Measurements from ENCODE around the gene GABRB3. TPM values are rescaled to one million over a fixed set of nuclear protein-coding genes. Genes with fewer than 3 reads are reported as not detected.

Gene GABRB3
- total and polyA plus RNA-seq, 5 donors from 2014 or later = 0.05 to 0.91 TPM; not detected in 3

GRCh38 chr15:26716069-26716468 lies 56.8 kb downstream of the GABRB3 start:
- DNase-seq = no peak
- H3K4me3 Mint-ChIP-seq = no peak overlapping the region
- Histone ChIP-seq H3K9me3 (ENCODE audit: control insufficient read depth in 2 of 2, low read length in 2 of 2) (no peaks in the 10 kb centered on the region), H3K4me1 (ENCODE audit: control insufficient read depth, insufficient read depth, low read length, poor library complexity, severe bottlenecking) (no peaks in the 10 kb centered on the region), H3K27ac (ENCODE audit: insufficient read depth, low read length, poor library complexity, severe bottlenecking) (no peak overlapping the region), H3K4me3 (ENCODE audit: low read depth, low read length) (no peak overlapping the region), H3K27me3 (ENCODE audit: control insufficient read depth, insufficient read depth, low read length) (no peaks in the 10 kb centered on the region), H3K36me3 (ENCODE audit: control insufficient read depth, insufficient read depth, low read length) (no peaks in the 10 kb centered on the region)
- H3K36me3 Mint-ChIP-seq = no peaks in the 10 kb centered on the region
- no peaks in the 10 kb centered on the region for H3K4me1 Mint-ChIP-seq
- H3K27me3 Mint-ChIP-seq = no peaks in the 10 kb centered on the region
- H3K27ac Mint-ChIP-seq = no peak overlapping the region
- H3K9me3 Mint-ChIP-seq = peaks cover 3 to 46% (median 10%) of the 10 kb centered on the region in 7 donors
- ATAC-seq (ENCODE audit: low read depth in 2 of 2) = no peak

- Histone ChIP-seq H3K4me1 (ENCODE audit: control insufficient read depth, insufficient read depth, low read length, poor library complexity, severe bottlenecking) (no peaks in the 10 kb centered on the region), H3K27me3 (ENCODE audit: control insufficient read depth, insufficient read depth, low read length) (no peaks in the 10 kb centered on the region), H3K27ac (ENCODE audit: insufficient read depth, low read length, poor library complexity, severe bottlenecking) (no peak overlapping the region), H3K36me3 (ENCODE audit: control insufficient read depth, insufficient read depth, low read length) (no peaks in the 10 kb centered on the region), H3K4me3 (ENCODE audit: low read depth, low read length) (no peak overlapping the region), H3K9me3 (ENCODE audit: control insufficient read depth in 2 of 2, low read length in 2 of 2) (no peaks in the 10 kb centered on the region)
- H3K27me3 Mint-ChIP-seq = no peaks in the 10 kb centered on the region
- no peaks in the 10 kb centered on the region for H3K4me1 Mint-ChIP-seq
- ATAC-seq (ENCODE audit: low read depth in 2 of 2) (no peak), DNase-seq (no peak)
- no peak overlapping the region for H3K4me3 Mint-ChIP-seq
- peaks cover 3 to 42% (median 13%) of the 10 kb centered on the region in 7 donors for H3K9me3 Mint-ChIP-seq
- H3K36me3 Mint-ChIP-seq = no peaks in the 10 kb centered on the region
- H3K27ac Mint-ChIP-seq = no peak overlapping the region
These were observed 59.4 kb downstream of the GABRB3 start for GRCh38 chr15:26713498-26713897.

GRCh38 chr15:26712335-26712734 lies 60.5 kb downstream of the GABRB3 start:
- Histone ChIP-seq H3K4me1 (ENCODE audit: control insufficient read depth, insufficient read depth, low read length, poor library complexity, severe bottlenecking) (no peaks in the 10 kb centered on the region), H3K27ac (ENCODE audit: insufficient read depth, low read length, poor library complexity, severe bottlenecking) (no peak overlapping the region), H3K27me3 (ENCODE audit: control insufficient read depth, insufficient read depth, low read length) (no peaks in the 10 kb centered on the region), H3K36me3 (ENCODE audit: control insufficient read depth, insufficient read depth, low read length) (no peaks in the 10 kb centered on the region), H3K4me3 (ENCODE audit: low read depth, low read length) (no peak overlapping the region), H3K9me3 (ENCODE audit: control insufficient read depth in 2 of 2, low read length in 2 of 2) (no peaks in the 10 kb centered on the region)
- Mint-ChIP-seq H3K4me3 (no peak overlapping the region), H3K36me3 (no peaks in the 10 kb centered on the region), H3K9me3 (peaks cover 3 to 41% (median 15%) of the 10 kb centered on the region in 7 donors), H3K27me3 (no peaks in the 10 kb centered on the region), H3K4me1 (no peaks in the 10 kb centered on the region), H3K27ac (no peak overlapping the region)
- no peak for DNase-seq
- ATAC-seq (ENCODE audit: low read depth in 2 of 2) = no peak

GRCh38 chr15:26711445-26711844 lies 61.4 kb downstream of the GABRB3 start:
- Histone ChIP-seq H3K27ac (ENCODE audit: insufficient read depth, low read length, poor library complexity, severe bottlenecking) (no peak overlapping the region), H3K4me3 (ENCODE audit: low read depth, low read length) (no peak overlapping the region), H3K4me1 (ENCODE audit: control insufficient read depth, insufficient read depth, low read length, poor library complexity, severe bottlenecking) (no peaks in the 10 kb centered on the region), H3K9me3 (ENCODE audit: control insufficient read depth in 2 of 2, low read length in 2 of 2) (no peaks in the 10 kb centered on the region), H3K27me3 (ENCODE audit: control insufficient read depth, insufficient read depth, low read length) (no peaks in the 10 kb centered on the region), H3K36me3 (ENCODE audit: control insufficient read depth, insufficient read depth, low read length) (no peaks in the 10 kb centered on the region)
- no peak overlapping the region for H3K27ac Mint-ChIP-seq
- peaks cover 3 to 36% (median 13%) of the 10 kb centered on the region in 7 donors for H3K9me3 Mint-ChIP-seq
- no peaks in the 10 kb centered on the region for H3K4me1 Mint-ChIP-seq
- no peak overlapping the region for H3K4me3 Mint-ChIP-seq
- DNase-seq = no peak
- no peaks in the 10 kb centered on the region for H3K36me3 Mint-ChIP-seq
- no peak for ATAC-seq (ENCODE audit: low read depth in 2 of 2)
- no peaks in the 10 kb centered on the region for H3K27me3 Mint-ChIP-seq

GRCh38 chr15:26702381-26702780 lies 70.5 kb downstream of the GABRB3 start:
- H3K4me1 ChIP-seq (ENCODE audit: control insufficient read depth, insufficient read depth, low read length, poor library complexity, severe bottlenecking) = no peaks in the 10 kb centered on the region
- H3K27ac ChIP-seq (ENCODE audit: insufficient read depth, low read length, poor library complexity, severe bottlenecking) = no peak overlapping the region
- DNase-seq = no peak
- H3K4me3 ChIP-seq (ENCODE audit: low read depth, low read length) = no peak overlapping the region
- ATAC-seq (ENCODE audit: low read depth in 2 of 2) = no peak
- Mint-ChIP-seq H3K9me3 (peaks cover 0 to 53% (median 10%) of the 10 kb centered on the region in 7 donors), H3K27me3 (no peaks in the 10 kb centered on the region), H3K27ac (no peak overlapping the region), H3K4me1 (no peaks in the 10 kb centered on the region), H3K36me3 (no peaks in the 10 kb centered on the region), H3K4me3 (no peak overlapping the region)
- no peaks in the 10 kb centered on the region for H3K27me3 ChIP-seq (ENCODE audit: control insufficient read depth, insufficient read depth, low read length)
- H3K9me3 ChIP-seq (ENCODE audit: control insufficient read depth in 2 of 2, low read length in 2 of 2) = peaks cover 0 to 4% of the 10 kb centered on the region in 2 experiments
- H3K36me3 ChIP-seq (ENCODE audit: control insufficient read depth, insufficient read depth, low read length) = no peaks in the 10 kb centered on the region

GRCh38 chr15:26698555-26698954 lies 74.3 kb downstream of the GABRB3 start:
- H3K4me1 ChIP-seq (ENCODE audit: control insufficient read depth, insufficient read depth, low read length, poor library complexity, severe bottlenecking) = no peaks in the 10 kb centered on the region
- DNase-seq (no peak), ATAC-seq (ENCODE audit: low read depth in 2 of 2) (no peak)
- H3K27ac Mint-ChIP-seq = no peak overlapping the region
- no peaks in the 10 kb centered on the region for H3K36me3 ChIP-seq (ENCODE audit: control insufficient read depth, insufficient read depth, low read length)
- H3K27ac ChIP-seq (ENCODE audit: insufficient read depth, low read length, poor library complexity, severe bottlenecking) = no peak overlapping the region
- H3K4me3 Mint-ChIP-seq = no peak overlapping the region
- H3K27me3 ChIP-seq (ENCODE audit: control insufficient read depth, insufficient read depth, low read length) = no peaks in the 10 kb centered on the region
- H3K27me3 Mint-ChIP-seq = no peaks in the 10 kb centered on the region
- H3K36me3 Mint-ChIP-seq = no peaks in the 10 kb centered on the region
- H3K9me3 Mint-ChIP-seq = peaks cover 1 to 48% (median 12%) of the 10 kb centered on the region in 7 donors
- no peaks in the 10 kb centered on the region for H3K4me1 Mint-ChIP-seq
- peaks cover 0 to 9% of the 10 kb centered on the region in 2 experiments for H3K9me3 ChIP-seq (ENCODE audit: control insufficient read depth in 2 of 2, low read length in 2 of 2)
- H3K4me3 ChIP-seq (ENCODE audit: low read depth, low read length) = no peak overlapping the region

- Mint-ChIP-seq H3K9me3 (peaks cover 1 to 48% (median 15%) of the 10 kb centered on the region in 7 donors), H3K27ac (no peak overlapping the region), H3K27me3 (no peaks in the 10 kb centered on the region), H3K4me3 (no peak overlapping the region), H3K36me3 (no peaks in the 10 kb centered on the region), H3K4me1 (no peaks in the 10 kb centered on the region)
- no peaks in the 10 kb centered on the region for H3K4me1 ChIP-seq (ENCODE audit: control insufficient read depth, insufficient read depth, low read length, poor library complexity, severe bottlenecking)
- no peaks in the 10 kb centered on the region for H3K27me3 ChIP-seq (ENCODE audit: control insufficient read depth, insufficient read depth, low read length)
- DNase-seq (no peak), ATAC-seq (ENCODE audit: low read depth in 2 of 2) (no peak)
- no peaks in the 10 kb centered on the region for H3K36me3 ChIP-seq (ENCODE audit: control insufficient read depth, insufficient read depth, low read length)
- H3K27ac ChIP-seq (ENCODE audit: insufficient read depth, low read length, poor library complexity, severe bottlenecking) = no peak overlapping the region
- H3K9me3 ChIP-seq (ENCODE audit: control insufficient read depth in 2 of 2, low read length in 2 of 2) = peaks cover 0 to 9% of the 10 kb centered on the region in 2 experiments
- no peak overlapping the region for H3K4me3 ChIP-seq (ENCODE audit: low read depth, low read length)
These were observed 75.0 kb downstream of the GABRB3 start for GRCh38 chr15:26697913-26698312.

GRCh38 chr15:26691249-26691648 lies 81.6 kb downstream of the GABRB3 start:
- no peak for DNase-seq
- Histone ChIP-seq H3K9me3 (ENCODE audit: control insufficient read depth in 2 of 2, low read length in 2 of 2) (peaks cover 5% of the 10 kb centered on the region in 2 experiments), H3K27me3 (ENCODE audit: control insufficient read depth, insufficient read depth, low read length) (no peaks in the 10 kb centered on the region), H3K36me3 (ENCODE audit: control insufficient read depth, insufficient read depth, low read length) (no peaks in the 10 kb centered on the region), H3K27ac (ENCODE audit: insufficient read depth, low read length, poor library complexity, severe bottlenecking) (no peak overlapping the region), H3K4me3 (ENCODE audit: low read depth, low read length) (no peak overlapping the region), H3K4me1 (ENCODE audit: control insufficient read depth, insufficient read depth, low read length, poor library complexity, severe bottlenecking) (no peaks in the 10 kb centered on the region)
- H3K27me3 Mint-ChIP-seq = no peaks in the 10 kb centered on the region
- H3K9me3 Mint-ChIP-seq = peaks cover 1 to 14% (median 5%) of the 10 kb centered on the region in 7 donors
- no peak overlapping the region for H3K27ac Mint-ChIP-seq
- H3K36me3 Mint-ChIP-seq = no peaks in the 10 kb centered on the region
- ATAC-seq (ENCODE audit: low read depth in 2 of 2) = no peak
- no peak overlapping the region for H3K4me3 Mint-ChIP-seq
- no peaks in the 10 kb centered on the region for H3K4me1 Mint-ChIP-seq

Data from CD4-positive, CD25-positive, alpha-beta regulatory T cell (primary cell).